Liver (tissue), 3 donors: ENCODE results near the gene SHISAL1.

Experiments
- CTCF ChIP-seq: fragments of 150-350 bp; IDR thresholded peaks from 2 replicates; pipeline ENCODE4 v1.5.1; 2017; ENCODE audit warnings: improper control_type of control experiment, low read depth, low read length; ENCODE audit not compliant: missing input control
- GABPA ChIP-seq, 2 donors: IDR thresholded peaks in 1 of 2; conservative IDR thresholded peaks in 1 of 2; 2 replicates each; pipeline ENCODE4 v1.6.1; 2016; ENCODE audit warnings: antibody characterized with exemption in 2 of 2, mild to moderate bottlenecking in 1 of 2, moderate library complexity in 1 of 2
- YY1 ChIP-seq: IDR thresholded peaks from 2 replicates; pipeline ENCODE4 v1.6.1; 2016; ENCODE audit warnings: antibody characterized with exemption, mild to moderate bottlenecking
- donor health status: healthy.
- donor health status: healthy.

GRCh38 chr22:44245867-44246266, 66.9 kb downstream of the SHISAL1 start:
- TF ChIP-seq CTCF, result no peak
- TF ChIP-seq YY1, result no peak
- TF ChIP-seq GABPA (IDR thresholded peaks at IDR 0.05 in 1 of 2, conservative IDR thresholded peaks at IDR 0.05 in 1 of 2), result no peak
